ENCODE data around the gene PDLIM3.
"Not testable (repeated sequence)": the region's sequence is repeated elsewhere in the genome, so short reads cannot be mapped to it uniquely, and the experiment has no call there.

The PDLIM3 gene

GRCh38 chr4:185552254-185552653, 16.9 kb upstream of the PDLIM3 start:
- DNase-seq: no peak

GRCh38 chr4:185550933-185551332, 15.6 kb upstream of the PDLIM3 start:
- DNase-seq: no peak

DNA sequence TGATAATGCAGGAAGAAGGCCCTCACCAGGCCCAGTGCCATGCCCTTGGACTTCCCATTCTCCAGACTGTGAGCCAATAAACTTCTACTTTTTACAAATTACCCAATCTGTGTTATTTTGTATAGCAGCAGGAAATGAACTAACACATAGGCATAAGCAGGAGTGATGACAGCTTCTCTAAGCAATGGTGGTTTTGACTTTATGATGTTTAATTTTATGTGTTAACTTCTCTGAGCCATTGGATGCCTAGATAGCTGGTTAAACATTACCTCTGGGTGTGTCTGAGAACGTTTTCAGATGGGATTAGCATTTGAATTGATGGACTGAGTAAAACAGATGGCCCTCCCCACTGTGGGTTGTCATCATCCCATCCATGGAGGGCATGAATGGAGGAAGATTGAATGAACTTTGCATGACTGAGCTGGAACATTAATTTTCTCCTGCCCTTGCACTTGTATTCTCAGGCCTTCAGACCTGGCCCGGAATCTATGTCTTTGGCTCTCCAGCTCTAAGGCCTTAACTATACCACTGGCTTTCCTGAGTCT, 13.9 kb upstream of the PDLIM3 start:
- DNase-seq: no peak

- no peak for DNase-seq
These were observed 13.3 kb upstream of the PDLIM3 start for GRCh38 chr4:185548587-185548986.

DNA sequence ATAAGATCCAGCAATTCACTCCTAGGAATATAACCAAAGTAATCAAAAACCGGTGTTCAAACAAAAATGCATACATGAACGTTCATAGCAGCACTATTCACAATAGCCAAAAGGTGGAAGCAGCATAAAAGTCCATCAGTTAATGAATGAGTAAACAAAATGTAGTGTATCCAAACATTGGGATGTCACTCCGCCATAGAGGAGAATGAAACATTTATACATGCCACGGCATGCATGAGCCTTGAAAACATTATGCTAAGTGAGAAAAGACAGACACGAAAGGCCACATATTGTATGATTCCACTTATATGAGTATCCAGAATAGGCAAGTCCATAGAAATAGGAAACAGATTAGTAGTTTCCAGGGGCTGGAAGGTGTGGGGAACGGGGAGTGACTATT, 11.0 kb upstream of the PDLIM3 start:
- DNase-seq: no peak

- no peak for DNase-seq
These were observed 7.5 kb upstream of the PDLIM3 start for GRCh38 chr4:185542626-185543315.

GRCh38 chr4:185541251-185541727, 6.0 kb upstream of the PDLIM3 start:
- no peak for DNase-seq

DNA sequence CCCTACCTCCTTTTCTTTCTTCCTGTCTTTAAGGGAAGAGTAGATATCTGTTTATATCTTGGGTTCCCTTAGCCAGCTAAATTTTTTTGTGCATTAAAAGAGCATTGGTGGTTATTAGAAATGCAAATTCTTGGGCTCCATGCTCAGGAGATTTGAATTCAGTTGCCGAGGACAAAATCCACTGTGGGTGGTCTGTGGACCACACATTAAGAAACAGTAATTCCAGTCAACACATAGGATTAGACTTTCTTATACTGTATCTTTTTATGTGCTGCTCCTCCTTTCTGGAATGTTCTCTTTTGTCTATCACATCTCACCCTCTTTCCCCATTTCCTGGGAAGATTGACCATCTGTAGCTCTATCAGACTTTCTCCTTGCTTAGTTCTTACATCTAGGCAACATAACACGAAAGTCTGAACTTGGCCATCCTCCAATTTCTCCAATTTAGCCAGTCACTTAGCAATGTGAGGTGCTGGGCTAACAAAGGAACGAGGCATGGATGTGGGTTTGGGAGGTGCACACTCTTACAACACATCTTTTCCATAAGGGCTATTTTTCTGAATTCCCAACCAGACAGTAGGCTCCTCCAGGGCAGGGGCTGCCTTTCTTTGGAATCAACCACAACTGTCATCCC, 5.3 kb upstream of the PDLIM3 start:
- DNase-seq: no peak

- no peak for DNase-seq
These were observed 4.7 kb upstream of the PDLIM3 start for GRCh38 chr4:185540040-185540439.

DNA sequence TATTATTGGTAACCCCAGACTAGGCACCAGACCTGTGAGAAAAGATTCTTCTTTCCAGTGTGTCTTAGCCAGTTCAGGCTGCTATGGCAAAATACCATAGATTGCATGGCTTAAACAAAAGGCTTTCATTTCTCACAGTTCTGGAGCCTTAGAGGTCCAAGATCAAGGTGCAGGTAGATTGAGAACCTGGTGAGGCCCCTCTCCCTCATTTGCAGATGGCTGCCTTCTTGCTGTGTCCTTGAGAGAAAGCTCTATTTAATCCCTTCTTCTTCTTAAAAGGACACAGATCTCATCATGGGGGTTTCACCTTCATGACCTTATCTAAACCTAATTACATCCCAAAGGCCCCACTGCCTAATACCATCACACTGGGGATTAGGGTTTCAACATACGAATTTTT, 3.5 kb upstream of the PDLIM3 start:
- DNase-seq: no peak

DNA sequence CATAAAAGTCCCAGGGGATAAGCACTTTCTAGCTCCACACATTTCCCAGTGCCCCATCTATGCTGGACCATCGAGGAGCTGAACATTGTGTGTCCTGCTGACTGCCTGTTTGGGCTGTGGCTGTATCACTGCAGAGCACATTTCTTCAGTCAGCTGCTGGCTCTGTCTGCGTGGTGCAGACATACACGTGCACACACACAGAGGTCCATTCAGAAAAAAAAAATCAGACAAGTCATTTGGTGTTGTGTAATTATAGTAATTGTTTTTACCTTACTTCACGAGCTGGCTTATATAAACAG, 1.1 kb upstream of the PDLIM3 start:
- peak; percentile 41 for DNase-seq

- DNase-seq: peak; percentile 37
These were observed 504 bp upstream of the PDLIM3 start for GRCh38 chr4:185535612-185536410.

- no peak for DNase-seq
These were observed 819 bp downstream of the PDLIM3 start for GRCh38 chr4:185534511-185534865.

GRCh38 chr4:185532795-185533324, 2.4 kb downstream of the PDLIM3 start:
- DNase-seq: no peak

GRCh38 chr4:185532293-185532692, 3.0 kb downstream of the PDLIM3 start:
- DNase-seq: no peak

- DNase-seq: not testable (repeated sequence)
These were observed 3.7 kb downstream of the PDLIM3 start for GRCh38 chr4:185531654-185532053.

DNA sequence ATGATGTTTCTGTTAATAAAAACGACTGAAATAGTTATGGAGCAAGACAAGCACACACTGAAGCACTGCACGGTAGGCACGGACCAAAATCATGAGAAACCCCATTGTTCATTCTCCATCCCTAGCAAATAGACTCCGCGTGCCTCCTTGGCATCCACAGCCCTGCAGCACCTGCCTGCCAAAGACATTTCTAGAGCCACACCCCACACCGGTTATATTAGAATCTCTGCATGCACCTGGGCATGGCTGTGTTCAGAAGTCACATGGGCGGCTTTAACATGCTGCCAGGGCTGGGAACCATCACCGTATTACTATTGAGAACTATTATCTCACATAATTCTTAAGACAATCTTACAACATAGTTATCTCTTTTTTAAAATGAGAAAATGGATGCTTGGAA, 5.9 kb downstream of the PDLIM3 start:
- no peak for DNase-seq

GRCh38 chr4:185524888-185525863, 10.1 kb downstream of the PDLIM3 start:
- no peak for DNase-seq

GRCh38 chr4:185523862-185524261, 11.4 kb downstream of the PDLIM3 start:
- DNase-seq: no peak

DNA sequence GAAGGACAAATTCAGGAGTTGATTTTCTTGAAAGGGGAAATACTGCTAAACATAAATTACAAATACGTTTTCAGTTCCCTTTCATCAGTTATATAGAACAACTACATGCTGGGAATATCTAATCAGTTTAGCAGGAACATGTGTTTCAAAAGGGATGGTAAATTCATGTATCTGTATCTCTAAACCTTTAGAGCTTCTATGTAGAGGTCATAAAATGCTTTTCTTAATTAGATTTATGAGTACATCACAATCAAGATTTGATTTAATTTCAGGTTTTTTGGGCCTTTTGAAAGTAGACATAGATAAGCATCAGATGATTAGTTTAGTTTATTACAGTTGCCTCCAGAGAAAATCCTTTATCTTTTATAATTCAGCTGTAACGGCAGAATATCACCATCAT, 12.9 kb downstream of the PDLIM3 start:
- DNase-seq: no peak

- DNase-seq: no peak
These were observed 15.2 kb downstream of the PDLIM3 start for GRCh38 chr4:185520119-185520518.

GRCh38 chr4:185518494-185518893, 16.8 kb downstream of the PDLIM3 start:
- DNase-seq: no peak

Measured in retina (tissue), 1 donor.